Omental fat pad (tissue), 4 donors: ENCODE results near the gene LMO7. TPM values are rescaled to one million over a fixed set of nuclear protein-coding genes. Genes with fewer than 3 reads are reported as not detected.

ENCODE experiments used
- ATAC-seq: fragments of 150-250 bp; one replicate; pipeline ENCODE4 v1.9.1; 2016; ENCODE audit warnings: mild to moderate bottlenecking, moderate library complexity; ENCODE audit not compliant: low FRiP score
- DNase-seq: peaks from one replicate; pipeline ENCODE4 v3.0.0-alpha.2; 2019; ENCODE audit warnings: low spot score
- CTCF ChIP-seq, 3 donors: fragments of 450-650 bp; IDR thresholded peaks; one replicate each; pipeline ENCODE4 v1.5.1; 2016 to 2017; ENCODE audit warnings: antibody characterized with exemption in 3 of 3, mild to moderate bottlenecking in 3 of 3, moderate library complexity in 2 of 3
- total RNA-seq, 4 donors: library from RNA; depleted of rRNA; stranded (reverse); fragments of >200 nt; gene quantifications; one replicate each; pipeline ENCODE4 v1.1.0, GENCODE V29; 2016

LMO7 gene
- total RNA-seq, 4 donors from 2014 or later: 7.7 to 22.0 (median 12.4) TPM

GRCh38 chr13:75643693-75644092 lies 7.6 kb downstream of the LMO7 start:
- TF ChIP-seq CTCF (IDR thresholded peaks at IDR 0.05): no peak
- no peak for ATAC-seq
- DNase-seq: no peak

- no peak for DNase-seq
- TF ChIP-seq CTCF (IDR thresholded peaks at IDR 0.05): no peak
- ATAC-seq: no peak
Measured at GRCh38 chr13:75645141-75645540, 9.0 kb downstream of the LMO7 start.

- DNase-seq (no peak), ATAC-seq (no peak)
- TF ChIP-seq CTCF (IDR thresholded peaks at IDR 0.05): no peak
Measured at GRCh38 chr13:75647126-75647784, 11.1 kb downstream of the LMO7 start.

- DNase-seq (no peak), ATAC-seq (no peak)
- TF ChIP-seq CTCF (IDR thresholded peaks at IDR 0.05): no peak
Measured at GRCh38 chr13:75648446-75648845, 12.3 kb downstream of the LMO7 start.

GRCh38 chr13:75651013-75651412 lies 14.9 kb downstream of the LMO7 start:
- no peak for TF ChIP-seq CTCF (IDR thresholded peaks at IDR 0.05)
- no peak for ATAC-seq

GRCh38 chr13:75652726-75653125 lies 16.6 kb downstream of the LMO7 start:
- DNase-seq (no peak), ATAC-seq (no peak)
- no peak for TF ChIP-seq CTCF (IDR thresholded peaks at IDR 0.05)

More at GRCh38 chr13:75651013-75651412, 14.9 kb downstream of the LMO7 start:
- no peak for DNase-seq

- ATAC-seq: no peak
- TF ChIP-seq CTCF (IDR thresholded peaks at IDR 0.05): no peak
Measured at GRCh38 chr13:75656425-75656989, 20.4 kb downstream of the LMO7 start.

More at GRCh38 chr13:75656425-75656989, 20.4 kb downstream of the LMO7 start:
- DNase-seq: no peak
